NCI-H82 treated with DMSO at 0.1 percent for 48 hours (cell line): ENCODE results near the gene CYP2R1.

Experiments
- DNase-seq: peaks from one replicate; lab custom pipeline; 2025; ENCODE audit not compliant: unreplicated experiment; lab: John Stamatoyannopoulos, UW

CYP2R1 gene, protein sequence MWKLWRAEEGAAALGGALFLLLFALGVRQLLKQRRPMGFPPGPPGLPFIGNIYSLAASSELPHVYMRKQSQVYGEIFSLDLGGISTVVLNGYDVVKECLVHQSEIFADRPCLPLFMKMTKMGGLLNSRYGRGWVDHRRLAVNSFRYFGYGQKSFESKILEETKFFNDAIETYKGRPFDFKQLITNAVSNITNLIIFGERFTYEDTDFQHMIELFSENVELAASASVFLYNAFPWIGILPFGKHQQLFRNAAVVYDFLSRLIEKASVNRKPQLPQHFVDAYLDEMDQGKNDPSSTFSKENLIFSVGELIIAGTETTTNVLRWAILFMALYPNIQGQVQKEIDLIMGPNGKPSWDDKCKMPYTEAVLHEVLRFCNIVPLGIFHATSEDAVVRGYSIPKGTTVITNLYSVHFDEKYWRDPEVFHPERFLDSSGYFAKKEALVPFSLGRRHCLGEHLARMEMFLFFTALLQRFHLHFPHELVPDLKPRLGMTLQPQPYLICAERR

DNA sequence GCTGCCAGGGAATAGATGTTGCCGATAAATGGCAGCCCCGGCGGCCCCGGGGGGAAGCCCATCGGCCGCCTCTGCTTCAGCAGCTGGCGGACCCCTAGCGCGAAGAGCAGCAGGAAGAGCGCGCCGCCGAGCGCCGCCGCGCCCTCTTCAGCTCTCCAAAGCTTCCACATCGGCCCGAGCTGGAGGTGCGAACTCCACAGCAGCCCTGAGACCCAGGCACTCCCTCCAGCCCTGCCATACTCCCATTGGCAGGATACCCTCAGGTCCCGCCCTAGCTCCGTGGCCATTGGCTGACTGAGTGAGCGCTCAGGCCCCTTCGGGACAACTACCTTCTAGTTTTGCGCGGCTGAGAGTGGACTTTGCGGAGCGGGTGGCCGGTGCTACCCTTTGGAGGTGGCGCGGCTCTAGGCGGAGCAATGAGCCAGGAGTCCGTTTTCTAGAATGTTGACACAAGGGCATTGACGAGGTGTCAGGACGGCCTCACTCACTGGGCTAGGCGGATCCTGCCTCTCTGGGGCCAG is at the start of gene CYP2R1:
TSS of gene CYP2R1 (minus strand) at position 196 of the 521 bp plus-strand sequence. CDS start at position 170, 26 bp downstream.
- DNase-seq, result peak; percentile 76

- DNase-seq, result no peak
Observed at GRCh38 chr11:14938936-14939335, 46.9 kb upstream of the CYP2R1 start.

DNA sequence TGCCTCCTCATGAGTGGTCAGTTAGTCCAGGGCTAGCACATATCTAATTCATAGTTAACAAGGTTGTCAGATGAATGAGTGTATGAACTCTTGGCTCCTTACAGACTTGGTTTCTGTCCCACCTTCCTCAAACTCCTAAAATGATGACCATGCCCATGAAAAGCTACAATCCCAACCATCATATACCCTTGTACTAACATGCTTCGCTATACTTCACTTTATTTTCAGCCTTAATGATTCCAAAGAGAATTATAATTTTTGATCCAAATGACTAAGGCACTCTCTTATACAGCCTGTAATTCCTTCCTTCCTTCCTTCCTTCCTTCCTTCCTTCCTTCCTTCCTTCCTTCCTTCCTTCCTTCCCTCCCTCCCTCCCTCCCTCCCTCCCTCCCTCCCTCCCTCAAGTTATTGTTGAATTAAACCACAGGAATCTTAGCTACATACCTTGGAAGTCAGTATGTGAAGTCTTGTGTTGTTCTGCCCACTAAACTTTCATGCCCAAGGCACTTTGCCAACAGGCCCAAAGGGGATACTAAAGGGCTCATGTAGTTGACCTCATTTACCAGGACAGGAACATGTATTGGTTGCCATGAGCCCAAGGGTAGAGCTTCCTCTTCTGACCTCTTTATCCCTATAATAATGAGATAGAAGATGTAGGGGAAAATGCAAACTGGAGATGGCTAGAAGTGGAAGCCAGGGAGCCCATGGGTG is 42.8 kb upstream of the CYP2R1 start:
- DNase-seq, result no peak

DNA sequence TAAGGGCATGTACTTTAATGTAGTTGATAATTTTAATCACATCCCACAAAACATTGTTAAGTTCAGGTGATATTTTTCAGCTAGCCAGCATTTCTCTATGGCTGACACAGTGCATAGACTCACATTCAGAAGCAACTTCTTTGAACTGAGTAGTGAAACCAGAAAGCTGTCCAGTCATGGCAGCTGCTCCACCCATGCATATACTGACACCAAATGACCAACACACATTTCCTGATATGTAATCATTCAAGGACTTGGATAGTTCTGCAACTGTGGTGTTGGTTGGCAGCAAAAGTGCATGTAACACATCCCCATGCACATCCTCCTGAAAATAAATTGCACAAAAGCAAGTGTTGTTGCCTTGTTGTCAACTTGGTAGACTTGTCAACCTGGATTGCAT is 40.4 kb upstream of the CYP2R1 start:
- no peak for DNase-seq

DNA sequence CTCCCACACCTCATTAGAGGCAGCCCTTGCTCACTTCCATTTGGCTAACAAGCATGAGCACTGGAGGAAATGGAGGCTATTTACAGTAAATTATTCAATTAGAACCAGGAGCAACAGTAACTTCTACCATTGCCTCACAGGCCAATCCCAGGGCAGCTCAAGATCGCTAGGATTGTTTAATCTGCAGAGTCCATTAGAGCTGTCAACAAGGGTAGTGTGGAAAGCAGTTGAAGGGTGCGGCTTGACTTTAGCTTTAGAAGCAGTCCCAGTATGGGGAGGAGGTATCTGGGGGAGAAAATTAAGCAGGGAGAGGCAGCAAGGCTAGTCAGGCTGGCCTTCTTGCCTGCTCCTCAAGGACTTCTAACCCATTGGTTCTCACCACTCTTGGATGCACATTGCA is 38.3 kb upstream of the CYP2R1 start:
- no peak for DNase-seq

DNA sequence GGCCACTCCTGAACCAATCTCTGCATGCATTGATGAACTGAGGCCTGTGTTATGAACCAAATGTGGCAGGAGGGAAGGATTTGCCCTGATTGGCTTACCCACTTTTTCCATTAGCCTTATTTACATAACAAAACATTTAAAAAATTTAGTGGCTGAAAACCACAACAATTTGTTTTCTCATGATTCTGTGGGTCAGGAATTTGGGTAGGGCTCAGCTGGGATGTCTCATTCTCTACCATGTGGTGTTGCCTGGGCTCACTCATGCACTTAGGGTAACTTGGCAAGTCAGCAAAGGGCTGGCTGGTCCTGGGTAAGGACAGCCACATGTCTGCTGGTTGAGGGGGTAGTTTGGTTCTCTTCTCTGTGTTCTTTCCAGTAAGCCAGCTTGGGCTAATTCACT is 35.1 kb upstream of the CYP2R1 start:
- no peak for DNase-seq

- DNase-seq, result no peak
Observed at GRCh38 chr11:14924318-14924717, 32.3 kb upstream of the CYP2R1 start.

DNA sequence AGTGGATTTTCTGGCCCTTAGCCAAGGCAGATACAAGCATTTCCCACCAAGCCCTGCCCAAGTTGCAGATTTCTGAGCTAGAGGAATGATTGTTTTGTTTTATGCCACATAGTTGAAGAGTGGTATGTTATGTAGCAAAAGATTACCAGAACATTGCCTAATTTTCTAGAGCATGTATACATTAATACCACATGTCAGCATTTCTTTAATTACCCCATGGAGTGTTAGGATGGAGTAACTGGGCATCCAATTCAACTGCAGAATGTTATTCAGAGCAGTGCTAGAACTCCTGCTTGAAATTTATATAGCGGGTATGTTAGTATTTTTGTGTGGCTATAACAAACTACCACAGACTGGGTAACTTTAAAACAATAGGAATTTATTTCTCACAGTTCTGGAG is 24.4 kb upstream of the CYP2R1 start:
- DNase-seq, result no peak

DNA sequence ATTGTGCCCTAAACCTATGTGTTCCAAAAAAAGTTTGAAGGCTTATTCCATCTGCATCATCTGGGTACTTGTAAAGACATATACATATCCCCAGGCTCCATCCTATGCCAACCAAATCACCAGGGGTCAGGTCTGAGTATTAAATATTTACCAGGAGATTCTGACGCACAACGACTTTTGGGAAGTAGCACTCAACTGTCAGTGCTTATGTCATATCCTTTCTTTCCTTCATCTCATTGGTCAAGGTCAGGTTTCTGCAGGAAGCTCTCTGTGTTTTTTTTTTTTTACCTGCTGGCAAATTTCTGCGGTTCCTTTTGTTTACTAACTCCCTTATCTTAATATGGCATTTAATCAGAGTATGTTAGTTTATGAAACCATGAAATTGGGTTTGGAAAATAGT is 22.5 kb upstream of the CYP2R1 start:
- no peak for DNase-seq

- DNase-seq, result peak; percentile 20
Observed at GRCh38 chr11:14908214-14908880, 16.3 kb upstream of the CYP2R1 start.

DNA sequence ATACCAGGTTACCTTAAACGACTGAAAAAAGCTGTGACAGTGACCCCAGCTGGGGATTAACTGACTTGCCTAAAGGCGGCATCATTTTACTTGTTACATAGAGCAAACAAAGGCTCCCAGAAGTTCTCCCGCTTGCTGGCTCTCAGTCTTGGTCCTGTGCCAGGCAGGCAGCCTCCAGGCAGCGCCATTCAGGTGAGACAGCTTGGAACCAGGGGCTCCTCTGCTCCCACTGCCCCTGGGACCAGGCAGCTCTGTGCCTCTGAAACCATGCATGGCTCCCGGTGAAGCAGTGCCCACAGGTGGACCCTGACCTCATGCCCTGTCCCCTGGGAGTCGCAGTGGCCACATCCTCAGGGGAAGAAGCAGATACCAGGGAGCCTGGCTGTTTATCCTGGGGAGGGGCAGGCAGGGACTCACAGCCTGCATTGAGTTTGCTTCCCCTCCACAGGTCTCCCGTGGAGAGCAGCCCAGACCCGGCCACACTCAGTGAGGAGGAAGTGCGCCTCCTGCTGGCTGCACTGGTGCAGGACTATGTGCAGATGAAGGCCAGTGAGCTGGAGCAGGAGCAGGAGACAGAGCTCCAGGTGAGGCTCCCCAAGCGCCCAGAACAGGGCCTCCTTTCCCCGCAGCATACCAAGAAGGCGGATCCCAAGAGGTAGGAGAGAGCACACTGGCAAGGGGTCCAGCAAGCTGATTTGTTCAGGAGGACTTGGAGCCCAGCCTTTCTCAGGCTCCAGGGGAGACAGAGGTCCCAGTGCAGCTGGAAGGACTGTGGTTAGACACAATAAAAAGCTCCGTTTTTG is 15.6 kb upstream of the CYP2R1 start:
- DNase-seq, result no peak

DNA sequence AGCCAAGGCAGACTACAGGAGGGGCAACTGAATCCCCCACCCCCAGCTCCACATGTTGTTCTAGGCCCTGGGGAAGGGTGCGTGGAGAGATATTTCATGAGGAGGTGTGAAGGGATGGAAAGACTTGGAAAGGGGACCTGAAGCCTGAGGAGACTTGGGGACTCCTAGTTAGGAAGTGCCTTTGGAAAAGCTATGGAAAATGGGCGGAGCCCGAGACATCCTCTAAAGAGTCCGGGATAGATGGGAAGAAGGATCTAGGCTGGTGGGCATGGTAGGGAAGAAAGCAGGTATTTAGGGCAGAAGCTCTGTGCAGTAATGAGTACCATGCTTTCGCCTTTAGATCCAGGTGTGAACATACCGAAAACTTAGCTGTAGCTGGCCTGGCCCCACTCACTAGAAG is 15.0 kb upstream of the CYP2R1 start:
- DNase-seq, result no peak

DNA sequence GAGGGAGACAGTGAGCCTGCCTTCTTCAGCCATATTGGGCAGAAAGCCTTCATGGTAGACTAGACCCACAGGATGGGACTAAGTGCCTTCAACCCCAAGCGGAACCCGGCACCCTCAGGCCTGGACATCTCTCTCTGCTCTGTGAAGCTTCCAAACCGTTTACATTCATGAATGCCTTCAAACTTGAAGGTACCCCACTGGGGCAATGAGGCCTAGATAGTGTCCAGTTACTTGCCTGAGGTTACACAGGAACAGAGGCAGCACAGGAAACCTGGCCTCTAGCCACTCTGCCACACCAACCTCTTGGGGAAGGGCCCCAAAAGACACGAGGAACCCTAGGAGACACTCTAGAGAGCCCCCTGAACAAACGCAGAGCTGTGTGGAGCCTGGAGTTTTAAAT is 14.5 kb upstream of the CYP2R1 start:
- DNase-seq, result no peak

DNA sequence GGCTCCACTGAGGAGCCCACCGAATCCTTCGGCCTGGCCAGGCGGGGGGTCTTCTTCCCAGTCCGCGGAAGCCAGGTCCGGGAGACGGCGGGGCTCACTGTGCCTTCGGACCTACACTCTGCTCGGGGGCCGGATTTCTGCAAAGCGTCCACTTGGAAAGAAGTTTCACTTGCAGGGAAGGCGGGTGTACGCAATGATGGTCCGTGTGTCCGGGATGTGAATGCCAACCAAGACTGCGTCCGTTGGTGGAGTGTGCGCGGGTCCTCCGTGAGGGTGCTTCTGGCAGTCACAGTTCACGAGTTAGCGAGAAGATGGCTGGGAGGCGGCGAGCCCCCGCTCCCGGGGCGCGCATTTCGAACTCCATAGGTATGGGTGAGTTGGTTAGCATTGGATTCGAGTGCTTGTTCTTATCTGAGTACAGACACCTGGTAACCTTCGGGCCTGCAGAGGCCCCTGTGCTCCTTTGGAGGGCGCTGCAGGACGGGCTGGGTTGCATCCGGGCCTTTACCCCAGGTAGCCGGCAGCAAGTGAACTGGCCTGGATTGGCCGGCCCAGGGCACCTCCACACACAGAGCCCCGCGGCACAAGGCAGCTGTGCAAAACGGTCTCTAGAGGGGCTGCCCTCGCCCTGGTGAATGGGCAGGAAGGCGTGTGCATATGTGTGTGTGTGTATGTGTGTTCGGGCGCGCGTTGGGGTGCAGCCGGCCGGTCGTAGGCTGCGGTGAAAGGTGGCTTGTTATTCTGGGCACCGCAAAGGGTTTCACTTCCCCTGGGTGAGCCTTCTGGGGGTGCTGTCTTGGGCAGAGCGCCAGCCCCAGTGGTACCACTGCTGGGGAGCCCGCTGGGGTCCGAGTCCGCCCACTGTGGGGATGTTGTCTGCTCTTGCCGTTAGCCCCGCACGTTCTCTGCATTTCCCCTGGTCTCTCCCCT is 13.3 kb upstream of the CYP2R1 start:
- DNase-seq, result no peak

DNA sequence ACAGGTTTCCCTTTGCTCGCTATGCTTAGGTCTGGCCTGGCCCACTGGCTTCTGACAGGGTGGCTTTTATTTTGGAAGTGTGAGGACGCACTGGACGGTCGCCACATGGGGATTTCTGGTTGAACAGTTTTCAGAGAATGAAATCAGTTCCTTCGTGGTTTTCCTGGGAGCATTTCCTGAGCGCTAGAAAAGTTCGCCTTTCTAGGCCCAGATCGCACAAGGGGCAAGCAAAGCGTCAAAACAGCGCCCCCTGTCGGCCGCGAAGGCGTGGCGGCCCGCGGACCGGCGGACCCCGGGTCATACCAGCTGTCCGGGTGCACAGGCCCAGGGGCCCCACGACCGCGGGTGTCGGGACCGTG is 12.7 kb upstream of the CYP2R1 start:
- no peak for DNase-seq

- no peak for DNase-seq
Observed at GRCh38 chr11:14902650-14903350, 10.8 kb upstream of the CYP2R1 start.

GRCh38 chr11:14898906-14899305 is 6.9 kb upstream of the CYP2R1 start:
- no peak for DNase-seq

GRCh38 chr11:14898355-14898754 is 6.3 kb upstream of the CYP2R1 start:
- DNase-seq, result no peak
